GM21390 (cell line): ENCODE measurements around the gene MICAL1.

ENCODE experiments used
- ATAC-seq: cut with Tn5 transposase; IDR thresholded peaks from one replicate; pipeline ENCODE4 v1.9.1; 2021; ENCODE audit not compliant: unreplicated experiment

MICAL1 gene

DNA sequence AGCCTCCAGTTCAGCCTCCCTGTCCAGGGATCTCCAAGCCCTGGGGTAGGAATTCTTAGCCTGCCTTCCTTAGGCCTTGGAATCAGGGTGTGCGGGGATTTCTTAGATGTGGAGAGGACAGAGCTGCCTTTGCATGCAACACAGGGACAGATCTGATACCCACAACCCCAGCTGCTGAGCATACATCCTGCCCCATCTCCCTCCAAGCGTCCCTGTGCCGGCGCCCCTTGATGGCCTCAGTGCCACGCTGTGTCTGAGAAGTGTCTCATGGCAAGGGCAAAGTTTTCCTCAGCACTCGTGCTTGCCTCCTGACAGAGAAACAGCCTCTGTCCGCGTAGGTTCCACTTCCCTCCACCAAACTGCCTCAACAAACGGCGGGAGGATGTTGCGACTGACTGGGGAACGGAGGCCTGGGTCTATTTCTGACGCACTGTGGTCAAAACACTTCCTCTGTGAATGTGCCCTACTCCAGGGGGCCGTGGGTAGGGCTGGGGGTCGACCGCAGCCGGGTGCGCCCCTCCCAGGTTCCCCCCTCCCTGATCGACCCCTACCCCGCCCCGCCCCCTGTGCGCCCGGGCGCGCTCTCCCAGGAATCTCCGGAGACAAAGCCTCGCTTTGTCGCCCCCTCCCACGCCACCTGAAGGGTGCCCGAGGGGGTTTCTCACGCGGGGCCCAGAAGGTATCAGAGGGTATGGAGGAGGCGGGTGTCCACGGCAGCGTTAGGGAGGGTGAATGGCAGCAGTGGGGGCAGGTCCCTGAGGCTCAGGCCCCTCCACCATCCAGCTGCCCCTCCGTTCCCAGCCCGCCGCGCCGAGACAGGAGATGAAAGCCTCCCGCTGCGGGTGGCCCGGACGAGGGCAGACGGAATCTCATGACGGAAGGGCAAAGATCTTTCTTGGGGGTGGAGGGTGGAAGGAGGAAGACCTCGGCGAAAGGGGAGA, 806 bp downstream of the MICAL1 start:
- peak; percentile 27 for ATAC-seq

DNA sequence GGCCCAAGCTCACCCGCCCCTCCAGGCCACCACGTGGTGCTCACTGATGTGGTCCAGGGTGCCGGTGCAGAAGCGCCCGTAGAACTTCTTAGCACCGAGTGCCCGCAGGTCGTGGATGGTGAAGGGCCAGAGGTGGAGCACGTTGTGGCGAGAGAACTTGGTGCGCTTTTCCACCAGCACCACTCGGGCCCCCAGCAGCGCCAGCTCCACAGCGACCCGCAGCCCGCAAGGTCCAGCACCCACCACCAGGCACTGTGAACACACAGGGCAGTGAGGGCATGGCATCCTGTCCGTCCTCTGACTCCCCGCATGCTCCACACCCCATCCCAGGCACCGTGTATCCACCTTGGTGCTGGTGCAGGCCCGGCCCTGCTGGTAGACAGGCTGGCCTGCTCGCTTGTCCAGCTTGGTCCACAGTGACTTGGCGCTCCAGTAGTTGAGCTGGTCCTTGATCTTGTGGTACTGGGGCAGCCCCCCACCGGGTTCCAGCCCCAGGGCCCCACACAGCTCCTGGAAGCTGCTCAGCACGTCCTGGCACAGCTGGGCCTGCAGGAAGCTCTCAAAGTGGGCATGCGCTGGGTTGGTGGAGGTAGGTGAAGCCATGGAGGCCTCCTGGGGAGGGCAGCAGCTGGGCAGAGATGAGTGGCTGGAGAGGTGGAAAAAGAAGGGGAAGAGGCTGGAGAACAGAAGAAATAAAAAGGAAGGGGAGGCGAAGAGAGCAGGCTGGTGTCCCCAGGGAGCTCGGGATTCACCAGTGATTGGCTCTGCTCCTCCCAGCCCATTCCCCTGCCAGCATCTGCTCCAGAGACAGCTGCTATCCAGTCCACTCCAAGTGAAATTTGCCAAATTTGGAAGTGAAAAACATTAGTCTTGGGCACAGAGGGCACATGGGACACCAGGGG, 1.7 kb downstream of the MICAL1 start:
- no peak for ATAC-seq

- no peak for ATAC-seq
Observed at GRCh38 chr6:109453156-109453555, 2.4 kb downstream of the MICAL1 start.

DNA sequence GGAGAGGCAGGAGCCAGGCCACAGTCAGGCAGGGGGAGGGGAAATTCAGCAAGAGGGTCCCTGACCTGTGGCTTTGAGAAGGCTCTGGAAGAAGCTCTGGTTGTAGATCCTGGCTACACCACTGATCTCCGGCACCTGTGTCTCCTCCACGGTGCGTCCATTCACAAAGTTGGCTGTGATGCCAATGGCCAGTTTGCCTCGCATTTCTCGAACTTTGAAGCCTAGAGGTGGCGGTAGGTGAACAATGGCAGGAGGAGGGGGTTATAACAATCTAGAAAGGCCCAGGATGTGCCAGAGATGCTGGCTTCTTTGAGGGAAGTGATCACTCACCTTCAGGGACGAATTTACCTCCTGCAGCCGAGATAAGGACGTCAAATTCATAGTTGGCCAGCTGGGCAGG, 3.4 kb downstream of the MICAL1 start:
- no peak for ATAC-seq

GRCh38 chr6:109451376-109451775, 4.2 kb downstream of the MICAL1 start:
- no peak for ATAC-seq

DNA sequence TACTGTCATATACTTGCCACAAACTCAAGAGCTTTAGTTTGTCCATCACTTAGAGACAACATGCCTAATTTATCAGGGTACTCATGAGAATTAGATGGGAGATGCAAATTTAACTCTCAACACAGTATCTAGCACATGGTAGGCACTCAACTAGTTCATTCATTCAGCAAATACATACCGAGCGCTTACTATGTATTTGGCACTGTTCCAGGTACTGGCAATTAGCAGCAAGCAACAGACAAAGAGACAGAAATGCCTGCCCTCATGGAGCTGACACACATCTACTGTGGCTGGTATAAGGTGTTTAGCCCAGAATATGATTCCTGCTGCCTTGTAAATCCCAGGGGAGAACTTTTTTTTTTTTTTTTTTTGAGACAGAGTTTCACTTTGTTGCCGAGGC, 4.8 kb downstream of the MICAL1 start:
- no peak for ATAC-seq

- no peak for ATAC-seq
Observed at GRCh38 chr6:109449795-109450673, 5.5 kb downstream of the MICAL1 start.

DNA sequence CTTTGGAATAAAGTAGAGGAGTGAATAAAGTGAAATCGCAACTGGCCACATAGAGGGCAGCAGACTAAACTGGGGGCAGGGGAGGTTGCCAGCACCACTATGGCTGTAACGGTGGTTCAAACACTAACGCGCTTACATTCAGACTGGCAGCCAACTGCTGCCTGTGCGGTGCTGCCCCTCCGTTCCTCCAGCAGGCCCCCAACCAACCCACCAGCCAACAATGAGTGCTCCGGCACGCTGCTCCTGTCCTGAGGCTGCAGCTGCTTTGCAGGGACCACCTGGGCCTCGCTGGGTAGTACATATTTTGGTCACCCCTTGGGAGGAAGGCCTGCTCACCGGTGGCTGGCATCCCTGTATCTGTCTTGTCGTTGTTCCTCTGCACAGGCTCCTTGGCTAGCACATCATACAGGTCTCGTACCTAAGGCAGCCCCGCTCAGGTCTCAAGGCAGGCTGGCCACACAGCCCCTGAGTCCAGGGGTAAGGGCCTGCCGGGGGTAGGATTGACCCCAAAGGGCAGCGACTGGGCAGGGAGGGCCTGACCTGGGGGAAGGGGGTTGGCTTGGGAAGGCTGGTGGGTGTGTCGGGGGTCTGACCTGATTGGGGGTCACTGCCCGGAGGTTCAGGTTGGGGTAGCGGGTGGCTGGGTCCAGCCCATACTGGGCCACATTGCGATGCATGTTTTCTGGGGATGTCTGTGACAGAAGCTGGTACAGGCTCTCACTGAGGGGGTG, 6.3 kb downstream of the MICAL1 start:
- ATAC-seq, result no peak

GRCh38 chr6:109448615-109449014, 7.0 kb downstream of the MICAL1 start:
- no peak for ATAC-seq

DNA sequence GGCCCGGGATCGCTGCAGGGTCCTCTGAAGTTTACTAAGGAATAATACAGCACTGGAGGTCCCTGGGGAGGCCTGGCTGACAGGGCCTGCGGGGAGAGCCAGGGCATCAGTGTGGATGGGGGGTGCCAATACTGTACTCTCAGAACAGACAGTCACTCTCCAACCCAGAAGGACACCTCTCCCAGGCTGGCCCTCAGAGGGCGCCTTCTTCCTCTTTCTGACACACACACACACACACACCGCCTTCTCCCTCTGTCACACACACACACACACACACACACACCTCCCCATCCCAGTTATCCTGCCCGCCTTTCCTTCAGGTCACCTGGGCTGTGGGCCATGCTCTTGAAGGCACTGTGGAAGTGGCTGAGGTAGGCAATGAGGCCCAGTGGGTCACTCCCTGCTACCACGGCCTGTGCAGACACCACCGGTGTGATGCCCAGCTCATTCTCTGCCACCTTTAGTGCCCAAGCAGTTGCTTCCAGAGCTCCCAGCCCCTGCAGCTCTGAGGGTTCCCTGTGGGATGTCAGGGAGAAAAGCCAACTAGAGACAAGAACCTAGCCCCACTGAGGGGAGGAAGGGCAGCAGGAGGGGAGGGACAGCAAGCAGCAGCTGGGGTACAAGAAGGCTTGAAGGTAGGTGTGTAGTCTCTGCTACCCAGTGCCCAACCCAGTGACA, 7.6 kb downstream of the MICAL1 start:
- ATAC-seq, result no peak

DNA sequence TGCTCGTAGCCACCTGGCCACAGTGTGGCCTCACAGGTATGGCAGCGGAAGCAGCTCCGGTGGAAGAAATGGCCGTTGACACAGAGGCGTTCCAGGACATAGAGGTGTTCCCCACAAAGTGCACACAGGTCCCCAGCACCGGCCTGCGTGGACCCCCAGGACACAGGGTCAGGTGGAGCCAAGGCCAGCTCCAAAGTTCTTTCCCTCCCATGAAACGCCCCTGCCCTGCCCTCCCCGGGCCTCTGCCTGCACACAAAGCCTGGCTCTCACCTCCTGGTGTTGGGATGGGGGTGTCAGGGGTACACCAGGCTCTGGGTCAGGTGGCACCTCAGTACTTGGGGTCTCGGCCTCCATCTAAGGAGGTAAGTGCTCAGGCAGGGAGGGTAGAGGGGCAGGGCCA, 8.5 kb downstream of the MICAL1 start:
- ATAC-seq, result no peak

GRCh38 chr6:109446541-109446940, 9.0 kb downstream of the MICAL1 start:
- ATAC-seq, result no peak

GRCh38 chr6:109446072-109446471, 9.5 kb downstream of the MICAL1 start:
- ATAC-seq, result no peak

DNA sequence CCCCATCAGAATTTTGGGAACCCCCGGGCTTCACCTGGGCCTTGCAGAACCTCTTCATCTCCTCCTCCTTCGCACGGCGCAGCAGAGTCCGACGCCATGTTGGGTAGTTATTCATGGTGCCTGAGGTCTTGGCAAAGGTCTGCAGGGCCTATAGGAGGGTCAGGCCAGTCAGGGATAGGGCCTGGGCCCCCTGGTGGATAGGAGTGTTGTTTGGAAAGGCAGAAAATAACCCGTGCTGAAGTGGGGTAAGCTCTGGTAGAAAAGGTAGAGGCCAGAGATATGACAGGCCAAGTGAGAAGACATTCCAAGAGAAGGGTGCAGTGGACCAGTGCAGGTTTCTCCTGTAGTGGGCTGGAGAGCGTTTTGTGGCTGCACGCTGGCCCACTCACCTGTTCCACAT, 10.2 kb downstream of the MICAL1 start:
- ATAC-seq, result no peak

DNA sequence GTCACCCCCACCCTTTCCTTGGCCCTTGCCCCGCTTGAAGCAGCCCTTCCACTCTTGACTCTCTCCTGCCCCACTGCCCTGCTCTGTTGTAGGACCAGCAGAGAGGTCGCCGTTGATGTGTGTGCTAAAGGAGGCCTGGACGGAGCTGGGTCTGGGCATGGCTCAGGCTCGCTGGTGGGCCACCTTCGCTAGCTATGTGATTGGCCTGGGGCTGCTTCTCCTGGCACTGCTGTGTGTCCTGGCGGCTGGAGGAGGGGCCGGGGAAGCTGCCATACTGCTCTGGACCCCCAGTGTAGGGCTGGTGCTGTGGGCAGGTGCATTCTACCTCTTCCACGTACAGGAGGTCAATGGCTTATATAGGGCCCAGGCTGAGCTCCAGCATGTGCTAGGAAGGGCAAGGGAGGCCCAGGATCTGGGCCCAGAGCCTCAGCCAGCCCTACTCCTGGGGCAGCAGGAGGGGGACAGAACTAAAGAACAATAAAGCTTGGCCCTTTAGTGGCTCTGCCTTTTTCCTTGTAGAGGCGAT, 12.1 kb downstream of the MICAL1 start:
- no peak for ATAC-seq

DNA sequence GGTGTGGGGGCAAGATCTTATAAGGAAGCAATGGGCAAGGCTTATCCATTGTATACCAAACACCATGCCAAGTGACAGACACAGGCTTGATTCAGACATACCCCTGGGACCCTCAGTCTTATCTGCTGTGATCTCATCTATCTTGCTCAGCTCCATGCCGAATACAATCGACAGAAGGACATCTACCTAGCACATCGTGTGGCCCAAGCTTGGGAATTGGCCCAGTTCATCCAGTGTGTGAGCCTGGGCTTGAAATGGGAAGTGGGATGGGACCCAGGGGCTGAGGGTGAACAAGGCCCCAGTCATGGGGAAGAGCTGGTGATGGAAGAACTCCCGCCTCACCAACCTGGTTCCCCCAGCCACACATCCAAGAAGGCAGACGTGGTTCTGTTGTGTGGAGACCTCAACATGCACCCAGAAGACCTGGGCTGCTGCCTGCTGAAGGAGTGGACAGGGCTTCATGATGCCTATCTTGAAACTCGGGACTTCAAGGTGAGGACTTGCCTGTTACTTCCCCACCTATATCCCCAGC, 13.1 kb downstream of the MICAL1 start:
- no peak for ATAC-seq

GRCh38 chr6:109441069-109441816, 14.3 kb downstream of the MICAL1 start:
- peak; percentile 24 for ATAC-seq

DNA sequence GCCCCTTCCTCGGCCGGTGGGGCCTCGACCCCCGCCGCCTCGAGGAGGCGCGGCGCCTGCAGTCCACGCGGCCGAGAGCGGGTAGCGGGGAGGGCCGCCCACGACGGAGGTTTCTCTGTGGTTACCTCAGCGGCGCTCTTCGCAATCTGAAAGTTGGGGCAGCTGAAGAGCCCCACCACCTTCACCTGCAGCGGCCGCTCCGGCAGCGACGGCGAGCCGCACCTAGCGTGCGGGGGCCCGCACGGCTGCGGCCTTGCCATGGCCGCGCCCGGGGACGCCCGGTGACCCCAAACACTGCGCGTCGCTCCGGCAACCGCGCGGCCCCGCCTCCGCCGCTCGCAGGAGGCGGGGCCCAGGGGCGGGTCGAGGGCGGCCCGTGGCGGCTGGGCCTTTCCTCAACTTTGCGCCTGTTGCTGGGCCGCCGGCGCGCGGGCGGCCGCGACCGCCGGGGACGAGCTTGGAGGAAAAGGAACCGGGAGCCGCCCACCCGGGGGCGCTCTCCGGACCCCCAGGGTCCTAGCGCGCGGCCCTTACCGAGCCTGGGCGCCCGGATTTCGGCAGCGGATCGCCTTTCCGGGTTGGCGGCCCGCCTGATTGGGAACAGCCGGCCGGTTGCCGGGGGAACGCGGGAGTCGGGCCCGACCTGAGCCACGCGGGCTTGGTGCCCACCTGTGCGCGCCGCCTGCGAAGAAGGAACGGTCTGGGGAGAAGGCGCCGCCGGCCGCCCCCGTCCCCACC, 15.1 kb downstream of the MICAL1 start, which contains the start of the genes PPIL6 and SMPD2:
TSS of gene PPIL6 (minus strand) at position 298 of the 738 bp plus-strand sequence. CDS start at position 260, 38 bp downstream.
TSS of gene SMPD2 (plus strand) at position 394 of the 738 bp plus-strand sequence. CDS start 398 bp downstream, outside the sequence.
- ATAC-seq, result peak; percentile 87
